HK-2 (cell line): ENCODE data around the gene ARMC7.
"Not testable (repeated sequence)": the region's sequence is repeated elsewhere in the genome, so short reads cannot be mapped to it uniquely, and the experiment has no call there.

Experiments
- DNase-seq: peaks from one replicate; pipeline ENCODE4 v3.0.0-alpha.2; 2018; ENCODE audit not compliant: unreplicated experiment

ARMC7 gene

GRCh38 chr17:75129576-75129975, 19.8 kb downstream of the ARMC7 start:
- DNase-seq: no peak

GRCh38 chr17:75130059-75130631, 20.4 kb downstream of the ARMC7 start:
- no peak for DNase-seq

GRCh38 chr17:75130632-75131277, 21.0 kb downstream of the ARMC7 start:
- peak; percentile 65 for DNase-seq

GRCh38 chr17:75131278-75132017, 21.7 kb downstream of the ARMC7 start, which contains the start of gene NT5C:
Gene NT5C, minus strand, starts transcription at chr17:75131742. Its CDS starts 35 bp downstream, at chr17:75131707.
- DNase-seq: peak; percentile 86

GRCh38 chr17:75132018-75133000, 22.5 kb downstream of the ARMC7 start:
- DNase-seq: not testable (repeated sequence)

GRCh38 chr17:75133001-75133400, 23.2 kb downstream of the ARMC7 start:
- no peak for DNase-seq

GRCh38 chr17:75133607-75134347, 24.0 kb downstream of the ARMC7 start:
- DNase-seq: not testable (repeated sequence)

GRCh38 chr17:75135452-75135851, 25.7 kb downstream of the ARMC7 start:
- DNase-seq: no peak

GRCh38 chr17:75135946-75136345, 26.2 kb downstream of the ARMC7 start:
- DNase-seq: no peak

- not testable (repeated sequence) for DNase-seq
Observed at GRCh38 chr17:75137762-75138161, 28.0 kb downstream of the ARMC7 start.

GRCh38 chr17:75138519-75138918, 28.8 kb downstream of the ARMC7 start:
- no peak for DNase-seq

GRCh38 chr17:75142236-75142971, 32.6 kb downstream of the ARMC7 start:
- no peak for DNase-seq

GRCh38 chr17:75144816-75145512, 35.2 kb downstream of the ARMC7 start:
- no peak for DNase-seq

- no peak for DNase-seq
Observed at GRCh38 chr17:75146592-75146991, 36.8 kb downstream of the ARMC7 start.

- DNase-seq: no peak
Observed at GRCh38 chr17:75147878-75148546, 38.2 kb downstream of the ARMC7 start.

GRCh38 chr17:75151930-75152329, 42.2 kb downstream of the ARMC7 start:
- DNase-seq: no peak

- DNase-seq: no peak
Observed at GRCh38 chr17:75152523-75152921, 42.8 kb downstream of the ARMC7 start.

GRCh38 chr17:75152922-75153779, 43.4 kb downstream of the ARMC7 start:
- peak; percentile 54 for DNase-seq
